ENCODE results near the gene MSRB2.
A peak's percentile ranks its signal among the peaks of the same experiment; 100 is the strongest.
"Not testable (repeated sequence)": the region's sequence is repeated elsewhere in the genome, so short reads cannot be mapped to it uniquely, and the experiment has no call there.

The MSRB2 gene

DNA sequence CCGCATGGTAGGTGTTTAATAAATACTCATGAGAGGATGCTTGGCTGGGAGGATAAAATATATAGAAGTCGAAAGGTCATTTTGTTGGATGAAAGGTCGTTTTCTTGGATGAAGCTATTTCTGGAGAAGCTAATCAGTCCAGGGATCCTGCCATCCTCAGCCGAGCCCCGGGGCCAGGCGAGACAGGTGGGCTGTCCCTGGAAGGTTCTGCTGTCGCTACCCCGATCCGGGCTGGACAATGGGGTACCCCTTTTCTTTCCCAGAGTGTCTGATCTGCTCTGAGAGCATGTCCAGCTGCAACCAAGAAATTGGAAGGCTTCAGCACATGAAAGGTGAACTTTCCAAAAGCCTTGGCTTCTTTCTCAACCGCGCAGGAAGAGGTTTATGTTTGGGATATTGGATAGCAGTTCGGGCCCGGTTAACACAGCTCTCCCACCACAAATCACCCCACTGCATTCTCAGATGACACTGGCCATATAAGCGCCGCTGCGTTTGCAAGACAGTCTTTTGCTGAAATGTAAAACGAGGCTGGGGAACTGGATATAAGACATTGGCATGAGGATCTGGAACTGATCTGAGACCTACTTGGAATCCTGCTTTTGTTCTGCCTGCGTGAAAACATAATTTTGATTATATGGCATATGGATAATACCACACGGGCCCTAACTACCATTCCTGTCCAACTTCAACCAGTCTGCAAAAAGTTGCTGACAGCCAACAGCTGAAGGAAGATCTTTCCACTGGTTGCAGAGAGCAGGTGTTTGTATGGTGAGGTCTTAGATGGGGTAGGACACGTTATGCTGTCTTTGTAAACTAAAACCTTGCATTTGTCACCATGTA is 31.2 kb upstream of the MSRB2 start:
- H3K4me3 ChIP-seq (ENCODE audit: control insufficient read depth, low read depth, low read length) = no peak overlapping the region
- no peak for DNase-seq (ENCODE audit: low read depth)
- TF ChIP-seq, protein P1, sequence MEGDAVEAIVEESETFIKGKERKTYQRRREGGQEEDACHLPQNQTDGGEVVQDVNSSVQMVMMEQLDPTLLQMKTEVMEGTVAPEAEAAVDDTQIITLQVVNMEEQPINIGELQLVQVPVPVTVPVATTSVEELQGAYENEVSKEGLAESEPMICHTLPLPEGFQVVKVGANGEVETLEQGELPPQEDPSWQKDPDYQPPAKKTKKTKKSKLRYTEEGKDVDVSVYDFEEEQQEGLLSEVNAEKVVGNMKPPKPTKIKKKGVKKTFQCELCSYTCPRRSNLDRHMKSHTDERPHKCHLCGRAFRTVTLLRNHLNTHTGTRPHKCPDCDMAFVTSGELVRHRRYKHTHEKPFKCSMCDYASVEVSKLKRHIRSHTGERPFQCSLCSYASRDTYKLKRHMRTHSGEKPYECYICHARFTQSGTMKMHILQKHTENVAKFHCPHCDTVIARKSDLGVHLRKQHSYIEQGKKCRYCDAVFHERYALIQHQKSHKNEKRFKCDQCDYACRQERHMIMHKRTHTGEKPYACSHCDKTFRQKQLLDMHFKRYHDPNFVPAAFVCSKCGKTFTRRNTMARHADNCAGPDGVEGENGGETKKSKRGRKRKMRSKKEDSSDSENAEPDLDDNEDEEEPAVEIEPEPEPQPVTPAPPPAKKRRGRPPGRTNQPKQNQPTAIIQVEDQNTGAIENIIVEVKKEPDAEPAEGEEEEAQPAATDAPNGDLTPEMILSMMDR (conservative IDR thresholded peaks at IDR 0.05; ENCODE audit: control insufficient read depth, insufficient read depth, low read depth, low read length) = no peak

DNA sequence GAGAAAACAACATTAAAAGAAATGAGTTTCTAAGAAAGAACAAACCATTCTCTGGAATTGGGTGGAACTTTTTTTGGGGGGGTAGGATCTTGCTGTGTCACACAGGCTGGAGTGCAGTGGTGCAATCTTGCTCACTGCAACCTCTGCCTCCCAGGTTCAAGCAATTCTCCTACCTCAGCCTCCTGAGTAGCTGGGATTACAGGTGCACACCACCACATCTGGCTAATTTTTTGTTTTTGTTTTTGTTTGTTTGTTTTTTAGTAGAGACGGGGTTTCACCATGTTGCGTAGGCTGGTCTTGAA is 30.6 kb upstream of the MSRB2 start:
- not testable (repeated sequence) for H3K4me3 ChIP-seq (ENCODE audit: control insufficient read depth, low read depth, low read length); DNase-seq (ENCODE audit: low read depth)

DNA sequence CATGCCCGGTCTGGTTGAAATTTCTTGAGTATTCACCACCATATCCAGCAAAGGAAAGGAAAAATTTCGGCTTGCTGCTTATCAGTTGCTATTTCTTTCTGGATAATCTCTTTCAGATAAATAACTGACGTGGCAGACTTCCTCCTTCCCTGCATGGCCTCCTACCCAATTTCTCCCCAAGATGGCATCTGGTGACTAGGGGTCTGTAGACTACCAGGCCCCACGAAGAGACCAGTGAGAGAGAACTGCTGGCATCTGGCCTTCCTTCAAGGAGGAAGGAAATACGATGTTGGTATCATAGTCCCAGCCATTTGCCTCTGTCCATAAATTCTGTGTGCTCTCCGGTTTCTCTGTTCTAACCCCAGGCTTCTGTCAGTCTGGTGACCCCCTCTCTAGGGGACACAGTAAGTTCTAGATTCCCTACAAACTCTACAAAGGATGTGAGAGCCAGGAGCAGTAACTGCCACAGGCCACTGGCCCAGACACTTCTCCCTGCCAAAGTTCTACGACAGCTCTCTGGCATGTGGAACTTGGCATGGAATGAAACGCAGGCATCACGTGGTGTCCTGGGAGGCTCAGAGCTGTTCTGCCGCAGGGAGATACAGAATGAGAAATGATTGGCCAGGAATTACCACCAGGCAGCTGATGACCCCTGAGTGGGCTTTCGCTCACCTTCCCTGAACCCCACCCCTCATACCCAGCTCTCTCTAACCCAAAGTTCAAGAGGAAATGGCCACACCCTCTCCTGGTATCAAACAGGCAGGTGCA is 30.0 kb upstream of the MSRB2 start:
- TF ChIP-seq, protein P1 (conservative IDR thresholded peaks at IDR 0.05; ENCODE audit: control insufficient read depth, insufficient read depth, low read depth, low read length) = no peak
- DNase-seq (ENCODE audit: low read depth) = peak; percentile 73
- H3K4me3 ChIP-seq (ENCODE audit: control insufficient read depth, low read depth, low read length) = no peak overlapping the region

DNA sequence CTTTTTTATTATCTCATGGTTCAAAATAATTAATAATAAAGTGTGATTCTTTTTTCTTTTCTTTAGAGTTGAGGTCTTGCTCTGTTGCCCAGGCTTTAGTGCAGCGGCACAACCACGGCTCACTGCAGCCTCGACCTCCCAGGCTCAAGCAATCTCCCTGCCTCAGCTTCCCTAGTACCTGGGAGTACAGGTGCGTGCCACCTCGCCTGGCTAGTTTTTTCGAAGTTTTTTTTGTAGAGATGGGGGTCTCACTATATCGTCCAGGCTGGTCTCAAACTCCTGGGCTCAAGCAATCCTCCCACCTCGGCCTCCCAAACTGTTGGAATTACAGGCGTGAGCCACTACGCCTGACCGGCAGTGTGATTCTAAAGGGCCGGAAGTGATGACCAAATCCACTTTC is 28.0 kb upstream of the MSRB2 start:
- no peak overlapping the region for H3K4me3 ChIP-seq (ENCODE audit: control insufficient read depth, low read depth, low read length)
- TF ChIP-seq, protein P1 (conservative IDR thresholded peaks at IDR 0.05; ENCODE audit: control insufficient read depth, insufficient read depth, low read depth, low read length) = no peak
- no peak for DNase-seq (ENCODE audit: low read depth)

DNA sequence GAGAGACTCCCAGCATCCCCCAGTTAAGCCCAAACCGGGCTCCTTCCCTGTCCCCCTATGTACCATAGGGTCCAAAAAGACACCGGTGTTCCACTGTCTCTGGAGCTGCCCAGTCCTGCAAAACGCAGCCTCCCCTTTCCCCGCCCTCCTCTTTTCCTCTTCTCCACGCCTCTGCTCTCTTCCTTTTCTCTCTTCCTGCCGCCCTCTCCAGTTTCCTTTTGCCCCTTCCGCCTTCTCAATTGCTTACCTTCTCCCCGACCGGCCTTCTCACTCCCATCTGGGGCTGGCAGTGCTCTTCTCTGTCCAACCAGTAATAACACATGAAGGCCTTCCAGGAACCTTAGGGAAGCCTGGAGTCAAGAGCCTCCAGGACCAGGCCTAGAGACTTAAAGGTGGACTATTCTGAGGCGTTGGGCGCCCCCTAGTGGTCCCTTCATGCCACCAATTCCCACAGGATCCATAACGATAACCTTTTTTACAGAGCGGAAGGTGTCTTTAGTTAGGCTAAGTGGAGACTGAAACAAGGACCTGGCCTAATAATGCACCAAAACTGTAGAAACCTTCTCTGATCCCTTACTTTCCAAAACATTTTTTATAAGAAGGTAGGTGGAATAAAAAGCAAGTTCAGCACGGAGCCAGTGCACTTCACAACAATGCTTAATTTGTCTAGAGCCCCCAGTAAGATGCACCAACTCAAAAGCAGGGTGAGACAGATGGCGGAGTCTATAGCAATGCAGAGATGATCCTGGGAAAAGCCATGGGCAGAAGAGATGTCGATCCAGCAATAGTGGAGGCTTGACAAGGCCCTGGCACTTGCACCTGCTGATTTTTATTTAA is 27.2 kb upstream of the MSRB2 start:
- no peak overlapping the region for H3K4me3 ChIP-seq (ENCODE audit: control insufficient read depth, low read depth, low read length)
- TF ChIP-seq, protein P1 (conservative IDR thresholded peaks at IDR 0.05; ENCODE audit: control insufficient read depth, insufficient read depth, low read depth, low read length) = peak; percentile 85
- peak; percentile 74 for DNase-seq (ENCODE audit: low read depth)

DNA sequence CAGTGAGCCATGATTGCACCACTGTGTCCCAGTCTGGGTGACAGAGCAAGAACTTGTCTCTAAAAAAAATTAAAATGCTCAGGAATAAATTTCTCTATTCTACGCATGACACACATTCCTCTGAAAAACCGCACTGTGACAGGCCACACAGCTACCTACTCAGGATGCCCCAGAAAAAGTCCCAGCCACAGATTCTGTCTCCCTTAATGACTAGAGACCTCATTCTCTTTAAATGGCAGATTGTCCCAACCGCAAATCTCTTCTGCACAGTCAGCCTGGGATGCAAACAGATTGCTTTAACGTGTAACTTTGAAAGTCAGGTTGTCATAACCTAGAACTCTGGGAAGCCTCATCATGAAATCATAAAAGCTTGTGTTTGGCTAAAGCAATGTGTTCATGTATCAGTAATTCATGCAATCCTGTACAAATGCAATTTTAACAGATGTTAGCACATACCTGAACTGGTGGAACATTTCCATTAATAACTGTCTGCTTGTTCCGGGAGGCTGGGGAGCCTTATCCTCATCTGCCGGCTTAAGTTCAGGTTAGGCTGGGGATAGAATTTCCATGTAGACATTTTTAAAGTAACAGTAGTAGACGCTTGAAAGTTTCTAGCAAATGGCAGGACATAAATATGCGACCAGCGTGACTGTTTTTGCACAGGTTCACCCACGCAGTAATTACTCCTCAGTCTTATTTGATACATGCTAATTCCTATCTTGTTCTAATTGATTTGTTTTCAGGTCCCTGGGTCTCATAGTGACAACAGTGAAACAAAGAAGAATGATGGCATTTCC is 26.2 kb upstream of the MSRB2 start:
- DNase-seq (ENCODE audit: low read depth) = no peak
- TF ChIP-seq, protein P1 (conservative IDR thresholded peaks at IDR 0.05; ENCODE audit: control insufficient read depth, insufficient read depth, low read depth, low read length) = no peak
- H3K4me3 ChIP-seq (ENCODE audit: control insufficient read depth, low read depth, low read length) = no peak overlapping the region

DNA sequence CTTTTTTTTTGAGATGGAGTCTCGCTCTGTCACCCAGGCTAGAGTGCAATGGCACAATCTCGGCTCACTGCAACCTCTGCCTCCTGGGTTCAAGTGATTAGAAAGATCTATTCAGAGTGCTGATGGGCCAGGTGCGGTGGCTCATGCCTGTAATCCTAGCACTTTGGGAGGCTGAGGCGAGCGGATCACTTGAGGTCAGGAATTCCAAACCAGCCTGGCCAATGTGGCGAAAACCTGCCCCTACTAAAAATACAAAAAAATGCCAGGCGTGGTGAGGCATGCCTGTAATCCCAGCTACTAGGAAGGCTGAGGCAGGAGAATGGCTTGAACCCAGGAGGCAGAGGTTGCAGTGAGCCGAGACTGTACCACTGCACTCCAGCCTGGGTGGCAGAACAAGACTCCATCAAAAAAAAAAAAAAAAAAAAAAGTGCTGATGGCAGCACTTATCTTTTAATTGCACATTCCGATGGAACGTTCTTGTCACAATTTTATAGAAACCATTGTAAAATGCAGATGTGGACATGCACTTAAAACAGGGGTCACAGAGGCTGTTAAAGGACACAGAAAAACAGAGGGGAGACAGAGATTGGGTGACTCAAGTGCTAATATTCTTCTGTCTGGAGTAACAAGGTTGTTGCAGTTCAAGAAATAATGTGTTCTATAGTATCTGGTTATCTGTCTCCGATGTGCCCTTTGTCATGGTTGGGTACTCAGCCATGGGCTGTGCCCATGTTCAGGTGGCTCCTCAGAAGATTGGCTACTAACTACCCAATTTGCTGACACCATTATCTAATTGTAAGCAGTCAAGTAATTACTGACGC is 25.1 kb upstream of the MSRB2 start:
- not testable (repeated sequence) for DNase-seq (ENCODE audit: low read depth); H3K4me3 ChIP-seq (ENCODE audit: control insufficient read depth, low read depth, low read length)

All from fibroblast of mammary gland (primary cell).